ENCODE results near the gene C17orf75. TPM values are rescaled to one million over a fixed set of nuclear protein-coding genes. Genes with fewer than 3 reads are reported as not detected.

The C17orf75 gene
- total and polyA plus RNA-seq, 2 of the 8 experiments (the other 6 are each of a cell fraction or from before 2014, with no cell fraction given): 15.8 to 42.6 TPM

DNA sequence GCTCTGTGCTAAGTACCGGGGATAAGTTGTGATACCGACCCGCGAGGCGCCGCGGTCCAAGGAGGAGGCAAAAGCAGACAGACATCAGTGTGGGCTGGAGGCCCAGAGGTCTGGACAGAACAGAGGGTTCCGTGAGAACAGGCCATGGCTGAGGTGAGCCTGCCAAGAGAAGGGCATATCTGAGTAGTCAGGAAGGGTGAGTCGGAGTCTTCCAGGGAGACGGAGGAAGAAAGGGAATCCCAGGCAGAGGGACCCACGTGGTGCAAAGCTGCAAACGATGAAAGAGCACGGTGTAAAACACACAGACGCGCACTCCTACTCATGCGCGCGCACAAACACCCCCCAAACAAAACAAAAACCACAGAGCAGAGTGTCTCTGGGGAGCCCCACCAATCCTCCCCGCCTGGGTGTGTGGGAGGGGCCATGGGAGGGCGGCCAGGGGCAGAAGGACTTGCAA is 58.2 kb downstream of the C17orf75 start (continued):
- TF ChIP-seq, protein P1, sequence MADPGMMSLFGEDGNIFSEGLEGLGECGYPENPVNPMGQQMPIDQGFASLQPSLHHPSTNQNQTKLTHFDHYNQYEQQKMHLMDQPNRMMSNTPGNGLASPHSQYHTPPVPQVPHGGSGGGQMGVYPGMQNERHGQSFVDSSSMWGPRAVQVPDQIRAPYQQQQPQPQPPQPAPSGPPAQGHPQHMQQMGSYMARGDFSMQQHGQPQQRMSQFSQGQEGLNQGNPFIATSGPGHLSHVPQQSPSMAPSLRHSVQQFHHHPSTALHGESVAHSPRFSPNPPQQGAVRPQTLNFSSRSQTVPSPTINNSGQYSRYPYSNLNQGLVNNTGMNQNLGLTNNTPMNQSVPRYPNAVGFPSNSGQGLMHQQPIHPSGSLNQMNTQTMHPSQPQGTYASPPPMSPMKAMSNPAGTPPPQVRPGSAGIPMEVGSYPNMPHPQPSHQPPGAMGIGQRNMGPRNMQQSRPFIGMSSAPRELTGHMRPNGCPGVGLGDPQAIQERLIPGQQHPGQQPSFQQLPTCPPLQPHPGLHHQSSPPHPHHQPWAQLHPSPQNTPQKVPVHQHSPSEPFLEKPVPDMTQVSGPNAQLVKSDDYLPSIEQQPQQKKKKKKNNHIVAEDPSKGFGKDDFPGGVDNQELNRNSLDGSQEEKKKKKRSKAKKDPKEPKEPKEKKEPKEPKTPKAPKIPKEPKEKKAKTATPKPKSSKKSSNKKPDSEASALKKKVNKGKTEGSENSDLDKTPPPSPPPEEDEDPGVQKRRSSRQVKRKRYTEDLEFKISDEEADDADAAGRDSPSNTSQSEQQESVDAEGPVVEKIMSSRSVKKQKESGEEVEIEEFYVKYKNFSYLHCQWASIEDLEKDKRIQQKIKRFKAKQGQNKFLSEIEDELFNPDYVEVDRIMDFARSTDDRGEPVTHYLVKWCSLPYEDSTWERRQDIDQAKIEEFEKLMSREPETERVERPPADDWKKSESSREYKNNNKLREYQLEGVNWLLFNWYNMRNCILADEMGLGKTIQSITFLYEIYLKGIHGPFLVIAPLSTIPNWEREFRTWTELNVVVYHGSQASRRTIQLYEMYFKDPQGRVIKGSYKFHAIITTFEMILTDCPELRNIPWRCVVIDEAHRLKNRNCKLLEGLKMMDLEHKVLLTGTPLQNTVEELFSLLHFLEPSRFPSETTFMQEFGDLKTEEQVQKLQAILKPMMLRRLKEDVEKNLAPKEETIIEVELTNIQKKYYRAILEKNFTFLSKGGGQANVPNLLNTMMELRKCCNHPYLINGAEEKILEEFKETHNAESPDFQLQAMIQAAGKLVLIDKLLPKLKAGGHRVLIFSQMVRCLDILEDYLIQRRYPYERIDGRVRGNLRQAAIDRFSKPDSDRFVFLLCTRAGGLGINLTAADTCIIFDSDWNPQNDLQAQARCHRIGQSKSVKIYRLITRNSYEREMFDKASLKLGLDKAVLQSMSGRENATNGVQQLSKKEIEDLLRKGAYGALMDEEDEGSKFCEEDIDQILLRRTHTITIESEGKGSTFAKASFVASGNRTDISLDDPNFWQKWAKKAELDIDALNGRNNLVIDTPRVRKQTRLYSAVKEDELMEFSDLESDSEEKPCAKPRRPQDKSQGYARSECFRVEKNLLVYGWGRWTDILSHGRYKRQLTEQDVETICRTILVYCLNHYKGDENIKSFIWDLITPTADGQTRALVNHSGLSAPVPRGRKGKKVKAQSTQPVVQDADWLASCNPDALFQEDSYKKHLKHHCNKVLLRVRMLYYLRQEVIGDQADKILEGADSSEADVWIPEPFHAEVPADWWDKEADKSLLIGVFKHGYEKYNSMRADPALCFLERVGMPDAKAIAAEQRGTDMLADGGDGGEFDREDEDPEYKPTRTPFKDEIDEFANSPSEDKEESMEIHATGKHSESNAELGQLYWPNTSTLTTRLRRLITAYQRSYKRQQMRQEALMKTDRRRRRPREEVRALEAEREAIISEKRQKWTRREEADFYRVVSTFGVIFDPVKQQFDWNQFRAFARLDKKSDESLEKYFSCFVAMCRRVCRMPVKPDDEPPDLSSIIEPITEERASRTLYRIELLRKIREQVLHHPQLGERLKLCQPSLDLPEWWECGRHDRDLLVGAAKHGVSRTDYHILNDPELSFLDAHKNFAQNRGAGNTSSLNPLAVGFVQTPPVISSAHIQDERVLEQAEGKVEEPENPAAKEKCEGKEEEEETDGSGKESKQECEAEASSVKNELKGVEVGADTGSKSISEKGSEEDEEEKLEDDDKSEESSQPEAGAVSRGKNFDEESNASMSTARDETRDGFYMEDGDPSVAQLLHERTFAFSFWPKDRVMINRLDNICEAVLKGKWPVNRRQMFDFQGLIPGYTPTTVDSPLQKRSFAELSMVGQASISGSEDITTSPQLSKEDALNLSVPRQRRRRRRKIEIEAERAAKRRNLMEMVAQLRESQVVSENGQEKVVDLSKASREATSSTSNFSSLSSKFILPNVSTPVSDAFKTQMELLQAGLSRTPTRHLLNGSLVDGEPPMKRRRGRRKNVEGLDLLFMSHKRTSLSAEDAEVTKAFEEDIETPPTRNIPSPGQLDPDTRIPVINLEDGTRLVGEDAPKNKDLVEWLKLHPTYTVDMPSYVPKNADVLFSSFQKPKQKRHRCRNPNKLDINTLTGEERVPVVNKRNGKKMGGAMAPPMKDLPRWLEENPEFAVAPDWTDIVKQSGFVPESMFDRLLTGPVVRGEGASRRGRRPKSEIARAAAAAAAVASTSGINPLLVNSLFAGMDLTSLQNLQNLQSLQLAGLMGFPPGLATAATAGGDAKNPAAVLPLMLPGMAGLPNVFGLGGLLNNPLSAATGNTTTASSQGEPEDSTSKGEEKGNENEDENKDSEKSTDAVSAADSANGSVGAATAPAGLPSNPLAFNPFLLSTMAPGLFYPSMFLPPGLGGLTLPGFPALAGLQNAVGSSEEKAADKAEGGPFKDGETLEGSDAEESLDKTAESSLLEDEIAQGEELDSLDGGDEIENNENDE (IDR thresholded peaks at IDR 0.05; ENCODE audit: insufficient replicate concordance, low read length): no peak
- TF ChIP-seq EZH2 (IDR thresholded peaks at IDR 0.05; ENCODE audit: low read depth, low read length, severe bottlenecking) (no peak), SP2 (IDR thresholded peaks at IDR 0.05; ENCODE audit: low read length) (no peak), RXRA (IDR thresholded peaks at IDR 0.05; ENCODE audit: insufficient read depth, low read depth, low read length) (no peak), NANOG (IDR thresholded peaks at IDR 0.05; ENCODE audit: insufficient read depth, low read depth, low read length, poor library complexity, severe bottlenecking) (no peak), BRCA1 (IDR thresholded peaks at IDR 0.05; ENCODE audit: low read depth, low read length) (no peak)
- TF ChIP-seq, protein P2, sequence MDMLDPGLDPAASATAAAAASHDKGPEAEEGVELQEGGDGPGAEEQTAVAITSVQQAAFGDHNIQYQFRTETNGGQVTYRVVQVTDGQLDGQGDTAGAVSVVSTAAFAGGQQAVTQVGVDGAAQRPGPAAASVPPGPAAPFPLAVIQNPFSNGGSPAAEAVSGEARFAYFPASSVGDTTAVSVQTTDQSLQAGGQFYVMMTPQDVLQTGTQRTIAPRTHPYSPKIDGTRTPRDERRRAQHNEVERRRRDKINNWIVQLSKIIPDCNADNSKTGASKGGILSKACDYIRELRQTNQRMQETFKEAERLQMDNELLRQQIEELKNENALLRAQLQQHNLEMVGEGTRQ (IDR thresholded peaks at IDR 0.05; ENCODE audit: low read length): no peak
